Activated T-cell treated with anti-CD3 and anti-CD28 coated beads for 24 hours (primary cell): ENCODE results near the gene CDK5RAP2.

Experiments
- DNase-seq: peaks from one replicate; pipeline ENCODE4 v3.0.0-alpha.2; 2020; ENCODE audit warnings: low read depth

Gene CDK5RAP2

GRCh38 chr9:120399940-120400339, 180.0 kb downstream of the CDK5RAP2 start:
- no peak for DNase-seq

- no peak for DNase-seq
These were observed 181.7 kb downstream of the CDK5RAP2 start for GRCh38 chr9:120398286-120398685.

- DNase-seq: no peak
These were observed 182.5 kb downstream of the CDK5RAP2 start for GRCh38 chr9:120397453-120397852.

GRCh38 chr9:120396931-120397330, 183.0 kb downstream of the CDK5RAP2 start:
- DNase-seq: no peak

- DNase-seq: no peak
These were observed 183.5 kb downstream of the CDK5RAP2 start for GRCh38 chr9:120396418-120396817.

- no peak for DNase-seq
These were observed 184.6 kb downstream of the CDK5RAP2 start for GRCh38 chr9:120395376-120395775.

GRCh38 chr9:120394058-120394669, 185.8 kb downstream of the CDK5RAP2 start:
- no peak for DNase-seq

- no peak for DNase-seq
These were observed 186.4 kb downstream of the CDK5RAP2 start for GRCh38 chr9:120393386-120394057.

GRCh38 chr9:120392711-120393110, 187.3 kb downstream of the CDK5RAP2 start:
- DNase-seq: no peak

GRCh38 chr9:120392245-120392644, 187.7 kb downstream of the CDK5RAP2 start:
- DNase-seq: no peak

- no peak for DNase-seq
These were observed 188.3 kb downstream of the CDK5RAP2 start for GRCh38 chr9:120391691-120392090.

GRCh38 chr9:120390637-120391190, 189.3 kb downstream of the CDK5RAP2 start:
- no peak for DNase-seq

- DNase-seq: no peak
These were observed 190.1 kb downstream of the CDK5RAP2 start for GRCh38 chr9:120389867-120390266.

- DNase-seq: no peak
These were observed 190.7 kb downstream of the CDK5RAP2 start for GRCh38 chr9:120389300-120389699.

- no peak for DNase-seq
These were observed 191.7 kb downstream of the CDK5RAP2 start for GRCh38 chr9:120388003-120388855.

GRCh38 chr9:120387257-120388002, 192.5 kb downstream of the CDK5RAP2 start:
- DNase-seq: no peak

GRCh38 chr9:120386390-120387131, 193.4 kb downstream of the CDK5RAP2 start:
- no peak for DNase-seq

- no peak for DNase-seq
These were observed 194.2 kb downstream of the CDK5RAP2 start for GRCh38 chr9:120385606-120386389.

GRCh38 chr9:120384925-120385272, 195.1 kb downstream of the CDK5RAP2 start:
- no peak for DNase-seq
